ENCODE measurements around the gene TAP1. TPM values are rescaled to one million over a fixed set of nuclear protein-coding genes. Genes with fewer than 3 reads are reported as not detected.
A peak's percentile ranks its signal among the peaks of the same experiment; 100 is the strongest.

TAP1 gene
- total and polyA plus RNA-seq, 9 of the 15 experiments (the other 6 are each of a cell fraction or from before 2014, with no cell fraction given) = 1.3 to 6.0 (median 4.2) TPM

DNA sequence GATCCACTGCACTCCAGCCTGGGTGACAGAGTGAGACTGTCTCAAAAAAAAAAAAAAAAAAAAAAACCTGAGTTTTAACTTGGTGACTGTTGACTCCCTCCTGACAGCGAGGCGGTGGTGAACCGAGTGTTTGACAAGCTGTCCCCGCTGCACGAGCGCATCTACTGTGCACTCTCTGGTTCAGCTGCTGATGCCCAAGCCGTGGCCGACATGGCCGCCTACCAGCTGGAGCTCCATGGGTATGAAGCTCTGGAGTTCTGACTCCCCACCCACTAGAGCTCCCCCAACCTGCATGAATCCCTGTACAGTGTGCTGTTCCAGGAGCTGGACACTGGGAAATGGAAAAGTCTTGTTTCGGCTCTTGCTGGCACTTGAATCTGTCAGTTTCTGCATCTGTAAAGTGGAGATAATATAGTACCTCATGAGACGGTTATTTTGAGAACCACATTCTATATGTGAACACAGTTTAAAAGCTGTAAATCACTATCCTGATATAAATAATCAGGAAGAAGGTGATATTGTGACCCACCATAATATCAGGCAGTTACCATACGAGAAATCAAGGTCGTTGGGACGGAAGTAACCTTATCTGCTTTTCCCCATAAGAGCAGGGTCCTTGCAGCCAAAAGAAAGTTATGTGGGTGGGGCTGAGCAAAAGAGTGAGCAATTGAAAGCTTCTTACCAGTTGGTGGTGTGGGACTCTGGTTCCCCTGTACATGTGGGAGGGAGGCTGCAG, 3.8 kb upstream of the TAP1 start (continued):
- TF ChIP-seq, protein P1, sequence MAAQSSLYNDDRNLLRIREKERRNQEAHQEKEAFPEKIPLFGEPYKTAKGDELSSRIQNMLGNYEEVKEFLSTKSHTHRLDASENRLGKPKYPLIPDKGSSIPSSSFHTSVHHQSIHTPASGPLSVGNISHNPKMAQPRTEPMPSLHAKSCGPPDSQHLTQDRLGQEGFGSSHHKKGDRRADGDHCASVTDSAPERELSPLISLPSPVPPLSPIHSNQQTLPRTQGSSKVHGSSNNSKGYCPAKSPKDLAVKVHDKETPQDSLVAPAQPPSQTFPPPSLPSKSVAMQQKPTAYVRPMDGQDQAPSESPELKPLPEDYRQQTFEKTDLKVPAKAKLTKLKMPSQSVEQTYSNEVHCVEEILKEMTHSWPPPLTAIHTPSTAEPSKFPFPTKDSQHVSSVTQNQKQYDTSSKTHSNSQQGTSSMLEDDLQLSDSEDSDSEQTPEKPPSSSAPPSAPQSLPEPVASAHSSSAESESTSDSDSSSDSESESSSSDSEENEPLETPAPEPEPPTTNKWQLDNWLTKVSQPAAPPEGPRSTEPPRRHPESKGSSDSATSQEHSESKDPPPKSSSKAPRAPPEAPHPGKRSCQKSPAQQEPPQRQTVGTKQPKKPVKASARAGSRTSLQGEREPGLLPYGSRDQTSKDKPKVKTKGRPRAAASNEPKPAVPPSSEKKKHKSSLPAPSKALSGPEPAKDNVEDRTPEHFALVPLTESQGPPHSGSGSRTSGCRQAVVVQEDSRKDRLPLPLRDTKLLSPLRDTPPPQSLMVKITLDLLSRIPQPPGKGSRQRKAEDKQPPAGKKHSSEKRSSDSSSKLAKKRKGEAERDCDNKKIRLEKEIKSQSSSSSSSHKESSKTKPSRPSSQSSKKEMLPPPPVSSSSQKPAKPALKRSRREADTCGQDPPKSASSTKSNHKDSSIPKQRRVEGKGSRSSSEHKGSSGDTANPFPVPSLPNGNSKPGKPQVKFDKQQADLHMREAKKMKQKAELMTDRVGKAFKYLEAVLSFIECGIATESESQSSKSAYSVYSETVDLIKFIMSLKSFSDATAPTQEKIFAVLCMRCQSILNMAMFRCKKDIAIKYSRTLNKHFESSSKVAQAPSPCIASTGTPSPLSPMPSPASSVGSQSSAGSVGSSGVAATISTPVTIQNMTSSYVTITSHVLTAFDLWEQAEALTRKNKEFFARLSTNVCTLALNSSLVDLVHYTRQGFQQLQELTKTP (IDR thresholded peaks at IDR 0.05; ENCODE audit: low read depth in 1 of 2, partially characterized antibody in 2 of 2) = peak in 1 of 2 experiments; percentile 88
- TF ChIP-seq SOX6 (IDR thresholded peaks at IDR 0.05) (peak; percentile 76), ZNF324 (CRISPR knock-in tag; IDR thresholded peaks at IDR 0.05) (0 out of 2 replicates have a peak, but pooled peaks have one; percentile 32), RCOR1 (IDR thresholded peaks at IDR 0.05; ENCODE audit: borderline replicate concordance in 1 of 2, low read depth in 2 of 2, low read length in 2 of 2) (peak; percentile 59 to 96; a peak in 3 of 4 replicates), FOXJ2 (tag; IDR thresholded peaks at IDR 0.05) (no peak), ARID1B (IDR thresholded peaks at IDR 0.05) (peak; percentile 87), GATAD2A (IDR thresholded peaks at IDR 0.05) (0 out of 2 replicates have a peak, but pooled peaks have one; percentile 15), TCF3 (CRISPR knock-in tag; IDR thresholded peaks at IDR 0.05) (peak; percentile 94), ETV5 (CRISPR knock-in tag; IDR thresholded peaks at IDR 0.05; ENCODE audit: low read depth) (peak; percentile 92), ATF1 (CRISPR knock-in tag; IDR thresholded peaks at IDR 0.05) (no peak), ATF1 (tag; IDR thresholded peaks at IDR 0.05) (0 out of 2 replicates have a peak, but pooled peaks have one; percentile 29), SMAD1 (IDR thresholded peaks at IDR 0.05; ENCODE audit: low read depth, low read length, partially characterized antibody) (peak; percentile 31), KDM5B (IDR thresholded peaks at IDR 0.05; ENCODE audit: insufficient replicate concordance, low read depth, low read length) (no peak), DMBX1 (CRISPR knock-in tag; IDR thresholded peaks at IDR 0.05; ENCODE audit: borderline replicate concordance) (peak; percentile 33; the same call in 1 of the 2 replicates), ELF4 (CRISPR knock-in tag; IDR thresholded peaks at IDR 0.05) (0 out of 2 replicates have a peak, but pooled peaks have one; percentile 47), USF2 (CRISPR knock-in tag; IDR thresholded peaks at IDR 0.05) (no peak), NFE2L1 (tag; IDR thresholded peaks at IDR 0.05; ENCODE audit: borderline replicate concordance, low read depth) (no peak), ZNF586 (CRISPR knock-in tag; conservative IDR thresholded peaks at IDR 0.05) (0 out of 2 replicates have a peak, but pooled peaks have one; percentile 22), BCOR (IDR thresholded peaks at IDR 0.05) (peak; percentile 47), MAZ (CRISPR knock-in tag; conservative IDR thresholded peaks at IDR 0.05 in 1 of 2, IDR thresholded peaks at IDR 0.05 in 1 of 2) (peak; percentile 54 to 73), EP300 (IDR thresholded peaks at IDR 0.05; ENCODE audit: low read length) (peak; percentile 80)
- TF ChIP-seq, protein P2, sequence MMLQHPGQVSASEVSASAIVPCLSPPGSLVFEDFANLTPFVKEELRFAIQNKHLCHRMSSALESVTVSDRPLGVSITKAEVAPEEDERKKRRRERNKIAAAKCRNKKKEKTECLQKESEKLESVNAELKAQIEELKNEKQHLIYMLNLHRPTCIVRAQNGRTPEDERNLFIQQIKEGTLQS (IDR thresholded peaks at IDR 0.05) = no peak
- TF ChIP-seq, protein P2 (CRISPR knock-in tag; conservative IDR thresholded peaks at IDR 0.05) = 0 out of 2 replicates have a peak, but pooled peaks have one; percentile 34

Measured in K562 (cell line).